Thyroid gland (tissue), 4 donors: ENCODE data around the gene EIF4H.

Experiments used
- CTCF ChIP-seq, 6 experiments: fragments of 200-600 bp in 3 of 6; fragments of 450-650 bp in 3 of 6; sonication (generic) in 3 of 6; IDR thresholded peaks; one replicate each; pipeline ENCODE4 v1.5.1; 2016 to 2019; ENCODE audit warnings: antibody characterized with exemption in 6 of 6, mild to moderate bottlenecking in 2 of 6, inconsistent platforms in 1 of 6, moderate library complexity in 1 of 6
- POLR2A ChIP-seq, 2 donors: fragments of 450-650 bp; IDR thresholded peaks; one replicate each; pipeline ENCODE4 v1.6.1; 2017; ENCODE audit warnings: antibody characterized with exemption in 2 of 2, mild to moderate bottlenecking in 2 of 2, moderate library complexity in 1 of 2

DNA sequence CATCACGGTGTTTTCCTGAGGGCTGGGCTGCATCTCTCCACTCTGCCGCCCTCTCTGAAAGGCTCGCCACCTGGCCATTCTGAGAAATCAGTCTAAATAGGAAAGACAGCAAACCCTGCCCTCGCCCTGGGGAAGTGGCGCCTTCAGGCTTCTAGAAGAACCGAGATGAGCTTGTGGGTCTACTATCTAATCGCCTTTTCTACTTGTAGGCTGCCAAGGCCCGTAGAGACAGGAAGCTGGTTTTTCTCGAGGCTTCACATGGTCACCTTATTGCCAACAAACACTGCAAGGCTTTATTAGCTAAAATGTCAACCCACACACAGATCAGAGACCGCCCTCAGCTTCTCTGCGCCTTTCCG is 57.1 kb downstream of the EIF4H start:
- no peak for TF ChIP-seq CTCF (IDR thresholded peaks at IDR 0.05)
- no peak for TF ChIP-seq POLR2A (IDR thresholded peaks at IDR 0.05)
